Mesendoderm (in vitro differentiated cells): ENCODE results near the gene IGLON5.

Experiments used
- DNase-seq: peaks from one replicate; pipeline ENCODE4 v3.0.0; 2013
- H2AK5ac ChIP-seq: 2 replicates; pipeline ENCODE4 v1.6.1; 2013; ENCODE audit warnings: low read length, inconsistent platforms
- H2BK120ac ChIP-seq: 2 replicates; pipeline ENCODE4 v1.6.1; 2013; ENCODE audit warnings: low read depth, mild to moderate bottlenecking, low read length, moderate library complexity, mixed read lengths
- H2BK15ac ChIP-seq: replicated peaks from 2 replicates; pipeline ENCODE4 v1.6.1; 2013; ENCODE audit warnings: low read depth, mild to moderate bottlenecking, moderate library complexity
- H2BK5ac ChIP-seq: 2 replicates; pipeline ENCODE4 v1.6.1; 2013; ENCODE audit warnings: low read length, inconsistent platforms
- H3K18ac ChIP-seq: 2 replicates; pipeline ENCODE4 v1.6.1; 2013; ENCODE audit warnings: mild to moderate bottlenecking, low read length, mixed read lengths
- H3K23ac ChIP-seq: one replicate; pipeline ENCODE4 v1.6.1; 2013; ENCODE audit warnings: low read length
- H3K27ac ChIP-seq: 2 replicates; pipeline ENCODE4 v1.5.1; 2013; ENCODE audit warnings: low read depth, mild to moderate bottlenecking, inconsistent platforms, low read length, moderate library complexity
- H3K27me3 ChIP-seq: 2 replicates; pipeline ENCODE4 v1.6.1; 2013; ENCODE audit warnings: low read length, control low read depth, mild to moderate bottlenecking, inconsistent platforms; ENCODE audit not compliant: insufficient read depth, poor library complexity
- H3K36me3 ChIP-seq: 2 replicates; pipeline ENCODE4 v1.6.1; 2013; ENCODE audit warnings: low read length, inconsistent platforms; ENCODE audit not compliant: control insufficient read depth, insufficient read depth
- H3K4ac ChIP-seq: one replicate; pipeline ENCODE4 v1.6.1; 2013; ENCODE audit warnings: low read depth, mild to moderate bottlenecking, low read length, moderate library complexity
- H3K4me1 ChIP-seq: 2 replicates; pipeline ENCODE4 v1.6.1; 2013; ENCODE audit warnings: low read depth, low read length, inconsistent platforms; ENCODE audit not compliant: control insufficient read depth
- H3K4me2 ChIP-seq: 2 replicates; pipeline ENCODE4 v1.6.1; 2013; ENCODE audit warnings: low read length
- H3K4me3 ChIP-seq: 2 replicates; pipeline ENCODE4 v1.5.1; 2013; ENCODE audit warnings: mild to moderate bottlenecking, low read length
- H3K56ac ChIP-seq: one replicate; pipeline ENCODE4 v1.6.1; 2013; ENCODE audit warnings: low read length
- H3K79me1 ChIP-seq: 2 replicates; pipeline ENCODE4 v1.6.1; 2013; ENCODE audit warnings: low read length, inconsistent platforms
- H3K79me2 ChIP-seq: 2 replicates; pipeline ENCODE4 v1.6.1; 2013; ENCODE audit warnings: mild to moderate bottlenecking, low read length; ENCODE audit not compliant: control insufficient read depth, insufficient read depth
- H3K9ac ChIP-seq: 2 replicates; pipeline ENCODE4 v1.6.1; 2013; ENCODE audit warnings: low read length, inconsistent platforms
- H4K5ac ChIP-seq: one replicate; pipeline ENCODE4 v1.6.1; 2013; ENCODE audit warnings: low read length
- H4K8ac ChIP-seq: one replicate; pipeline ENCODE4 v1.6.1; 2013; ENCODE audit warnings: low read depth, mild to moderate bottlenecking, control low read depth, low read length, moderate library complexity
- WGBS: extraction: QIAGEN DNeasy Blood & Tissue Kit; methylation state at CpG from one replicate; pipeline ENCODE4 v1.1.7; 2013; ENCODE audit warnings: low lambda C conversion rate, missing lambda C conversion rate; ENCODE audit not compliant: insufficient coverage; ENCODE audit errors: extremely low coverage; 5-methylcytosine and 5-hydroxymethylcytosine counted together

Gene IGLON5

GRCh38 chr19:51294211-51294976, 17.1 kb upstream of the IGLON5 start:
- Histone ChIP-seq H2BK5ac (peak overlapping the region; percentile 17), H3K27me3 (no peaks in the 10 kb centered on the region), H3K4me2 (no peak overlapping the region), H4K8ac (no peak overlapping the region), H3K27ac (no peak overlapping the region), H2BK120ac (no peak overlapping the region), H3K4me3 (no peak overlapping the region), H3K79me2 (no peaks in the 10 kb centered on the region), H3K18ac (peak overlapping the region; percentile 81), H2AK5ac (peak overlapping the region; percentile 20), H3K36me3 (no peaks in the 10 kb centered on the region), H3K23ac (no peak overlapping the region), H3K4me1 (peaks cover 18% of the 10 kb centered on the region), H4K5ac (no peak overlapping the region), H3K4ac (no peak overlapping the region), H2BK15ac (no peak overlapping the region), H3K9ac (peak overlapping the region; percentile 8), H3K56ac (peak overlapping the region; percentile 54), H3K79me1 (no peaks in the 10 kb centered on the region)
- DNase-seq: peak; percentile 44
- WGBS: no CpG with 5 or more reads among the region's 23 CpGs

- H2BK5ac ChIP-seq: no peak overlapping the region
Measured at GRCh38 chr19:51294977-51295375, 16.5 kb upstream of the IGLON5 start.

GRCh38 chr19:51295382-51296126, 15.9 kb upstream of the IGLON5 start:
- Histone ChIP-seq H3K56ac (peak overlapping the region; percentile 57), H4K8ac (no peak overlapping the region), H3K23ac (no peak overlapping the region), H3K4me3 (no peak overlapping the region), H4K5ac (no peak overlapping the region), H2BK15ac (no peak overlapping the region), H2BK5ac (no peak overlapping the region), H3K4me1 (peaks cover 18% of the 10 kb centered on the region), H3K9ac (peak overlapping the region; percentile 22), H3K27ac (no peak overlapping the region), H3K18ac (no peak overlapping the region), H3K79me2 (no peaks in the 10 kb centered on the region), H3K79me1 (no peaks in the 10 kb centered on the region), H2BK120ac (no peak overlapping the region), H3K36me3 (no peaks in the 10 kb centered on the region), H3K4ac (no peak overlapping the region), H3K4me2 (no peak overlapping the region), H2AK5ac (no peak overlapping the region), H3K27me3 (no peaks in the 10 kb centered on the region)
- WGBS: no CpG with 5 or more reads among the region's 15 CpGs
- peak; percentile 55 for DNase-seq

More at GRCh38 chr19:51294977-51295375, 16.5 kb upstream of the IGLON5 start:
- Histone ChIP-seq H3K4ac (no peak overlapping the region), H3K79me1 (no peaks in the 10 kb centered on the region), H2AK5ac (no peak overlapping the region), H2BK120ac (no peak overlapping the region), H3K36me3 (no peaks in the 10 kb centered on the region), H3K9ac (peak overlapping the region; percentile 10), H3K4me1 (peaks cover 18% of the 10 kb centered on the region), H3K56ac (peak overlapping the region; percentile 57), H3K27me3 (no peaks in the 10 kb centered on the region), H3K4me3 (no peak overlapping the region), H4K8ac (no peak overlapping the region), H2BK15ac (no peak overlapping the region), H4K5ac (no peak overlapping the region), H3K23ac (peak overlapping the region; percentile 24), H3K4me2 (no peak overlapping the region), H3K79me2 (no peaks in the 10 kb centered on the region), H3K18ac (no peak overlapping the region), H3K27ac (no peak overlapping the region)
- no peak for DNase-seq
- WGBS: no CpG with 5 or more reads among the region's 12 CpGs

GRCh38 chr19:51296336-51297093, 14.9 kb upstream of the IGLON5 start:
- Histone ChIP-seq H2AK5ac (no peak overlapping the region), H4K8ac (no peak overlapping the region), H4K5ac (no peak overlapping the region), H3K9ac (peak overlapping the region; percentile 22), H3K27me3 (no peaks in the 10 kb centered on the region), H3K4ac (no peak overlapping the region), H3K56ac (peak overlapping the region; percentile 9), H3K79me2 (no peaks in the 10 kb centered on the region), H3K4me1 (peaks cover 18% of the 10 kb centered on the region), H2BK120ac (no peak overlapping the region), H2BK15ac (no peak overlapping the region), H3K23ac (no peak overlapping the region), H3K27ac (no peak overlapping the region), H2BK5ac (no peak overlapping the region), H3K18ac (no peak overlapping the region), H3K4me2 (no peak overlapping the region), H3K79me1 (no peaks in the 10 kb centered on the region), H3K36me3 (no peaks in the 10 kb centered on the region), H3K4me3 (no peak overlapping the region)
- DNase-seq: peak; percentile 67
- no CpG with 5 or more reads among the region's 9 CpGs for WGBS

GRCh38 chr19:51297406-51297805, 14.0 kb upstream of the IGLON5 start:
- no peaks in the 10 kb centered on the region for H3K79me2 ChIP-seq
- H3K18ac ChIP-seq: no peak overlapping the region
- peaks cover 18% of the 10 kb centered on the region for H3K4me1 ChIP-seq
- H3K27me3 ChIP-seq: no peaks in the 10 kb centered on the region
- H3K4ac ChIP-seq: no peak overlapping the region
- no peak overlapping the region for H3K9ac ChIP-seq
- no peak overlapping the region for H3K27ac ChIP-seq
- H2BK120ac ChIP-seq: no peak overlapping the region
- H2BK5ac ChIP-seq: no peak overlapping the region
- no peak overlapping the region for H4K5ac ChIP-seq
- no peak overlapping the region for H2BK15ac ChIP-seq
- no peaks in the 10 kb centered on the region for H3K36me3 ChIP-seq
- H3K23ac ChIP-seq: no peak overlapping the region
- H3K4me2 ChIP-seq: no peak overlapping the region
- no peak overlapping the region for H2AK5ac ChIP-seq
- H3K4me3 ChIP-seq: no peak overlapping the region
- WGBS: no CpG with 5 or more reads among the region's 5 CpGs
- no peak overlapping the region for H3K56ac ChIP-seq
- no peaks in the 10 kb centered on the region for H3K79me1 ChIP-seq
- DNase-seq: no peak
- H4K8ac ChIP-seq: no peak overlapping the region
